Central memory CD8-positive, alpha-beta T cell (primary cell): ENCODE results near the gene TENM3.

Experiments used
- ATAC-seq: fragments of 150-1000 bp; cut with Tn5 transposase; replicated peaks from 2 replicates; pipeline ENCODE4 v1.10.0; 2022; ENCODE audit warnings: mild to moderate bottlenecking, moderate FRiP score, moderate number of reproducible peaks; ENCODE audit not compliant: poor library complexity, severe bottlenecking; ENCODE audit errors: extremely low read depth
- DNase-seq, 2 donors: peaks; one replicate each; pipeline ENCODE4 v3.0.0; 2021; ENCODE audit warnings: low spot score in 2 of 2
- H3K27ac Mint-ChIP-seq: one replicate; pipeline ENCODE4 v1.8.0; 2022; ENCODE audit warnings: low read depth, mild to moderate bottlenecking, moderate library complexity, mixed read lengths
- H3K27me3 Mint-ChIP-seq: one replicate; pipeline ENCODE4 v1.8.0; 2022; ENCODE audit warnings: mixed read lengths
- H3K36me3 Mint-ChIP-seq: one replicate; pipeline ENCODE4 v1.8.0; 2022; ENCODE audit warnings: mild to moderate bottlenecking, moderate library complexity, mixed read lengths; ENCODE audit not compliant: insufficient read depth
- H3K4me1 Mint-ChIP-seq: one replicate; pipeline ENCODE4 v1.8.0; 2022; ENCODE audit warnings: mixed read lengths
- H3K4me3 Mint-ChIP-seq: one replicate; pipeline ENCODE4 v1.8.0; 2022; ENCODE audit warnings: mild to moderate bottlenecking, moderate library complexity, mixed read lengths
- H3K9me3 Mint-ChIP-seq: one replicate; pipeline ENCODE4 v1.8.0; 2022; ENCODE audit warnings: mixed read lengths

TENM3 gene

DNA sequence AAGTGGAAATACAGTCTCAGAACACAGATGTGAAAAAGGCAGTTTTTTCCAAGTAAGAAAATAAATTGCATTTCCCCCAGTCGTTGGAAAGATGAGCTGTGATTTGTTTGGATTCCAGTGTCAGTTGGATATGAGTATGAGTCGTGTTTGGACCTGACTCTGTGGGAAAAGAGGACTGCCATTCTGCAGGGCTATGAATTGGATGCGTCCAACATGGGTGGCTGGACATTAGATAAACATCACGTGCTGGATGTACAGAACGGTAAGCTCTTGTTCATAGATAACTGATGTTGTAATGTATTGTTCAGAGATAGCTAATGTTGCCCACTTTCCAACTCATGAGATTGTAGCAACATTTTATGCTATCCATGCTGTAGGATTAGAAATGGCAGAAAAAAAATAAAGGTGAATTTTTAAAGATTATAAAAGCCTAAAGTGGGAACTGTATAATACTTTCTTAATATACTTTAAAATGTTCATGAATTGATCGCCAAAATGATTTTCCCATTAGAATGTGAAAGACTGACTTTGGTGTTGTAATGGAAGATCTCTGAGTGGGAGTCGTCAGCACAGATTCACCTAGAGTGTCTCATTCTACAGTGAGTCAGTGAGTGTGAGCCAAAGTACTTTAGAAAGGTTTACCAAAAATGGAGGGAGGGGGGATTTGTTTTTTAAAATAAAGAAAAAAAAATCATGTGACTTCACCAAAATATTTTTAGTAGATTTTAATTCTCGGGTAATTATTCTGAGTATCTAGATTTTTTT is 495.3 kb downstream of the TENM3 start:
- DNase-seq (no peak), ATAC-seq (no peak)
- Mint-ChIP-seq H3K9me3 (no peaks in the 10 kb centered on the region), H3K27me3 (no peaks in the 10 kb centered on the region), H3K27ac (no peak overlapping the region), H3K4me1 (no peaks in the 10 kb centered on the region), H3K4me3 (no peak overlapping the region), H3K36me3 (peaks cover 1% of the 10 kb centered on the region)

DNA sequence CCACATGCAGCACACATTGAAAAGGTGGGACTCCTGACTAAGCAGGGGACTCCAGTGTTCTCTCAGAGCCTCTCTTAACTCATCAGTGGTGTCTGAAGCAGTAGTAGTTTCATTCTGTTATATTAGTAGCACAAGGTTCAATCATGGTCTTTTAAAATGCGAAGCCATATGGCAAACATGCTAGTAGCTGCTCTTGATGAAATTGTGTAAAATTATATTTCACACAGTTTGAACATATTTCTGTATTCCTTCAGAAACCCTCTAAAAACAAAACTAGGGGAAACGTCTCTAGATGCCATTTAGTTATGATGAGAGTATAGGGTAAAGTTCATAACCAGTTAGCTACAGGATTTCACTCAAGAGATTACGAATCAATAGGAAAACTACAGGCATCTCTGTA is 497.1 kb downstream of the TENM3 start:
- Mint-ChIP-seq H3K27ac (no peak overlapping the region), H3K9me3 (no peaks in the 10 kb centered on the region), H3K4me3 (no peak overlapping the region), H3K36me3 (no peaks in the 10 kb centered on the region), H3K4me1 (no peaks in the 10 kb centered on the region), H3K27me3 (no peaks in the 10 kb centered on the region)
- ATAC-seq, result no peak
- DNase-seq, result no peak

- Mint-ChIP-seq H3K36me3 (no peaks in the 10 kb centered on the region), H3K4me3 (no peak overlapping the region), H3K4me1 (no peaks in the 10 kb centered on the region), H3K9me3 (peaks cover 2% of the 10 kb centered on the region), H3K27ac (no peak overlapping the region), H3K27me3 (no peaks in the 10 kb centered on the region)
- ATAC-seq (no peak), DNase-seq (no peak)
Measured at GRCh38 chr4:182741054-182741453, 497.9 kb downstream of the TENM3 start.

GRCh38 chr4:182741914-182742313 is 498.7 kb downstream of the TENM3 start:
- H3K9me3 Mint-ChIP-seq, result peaks cover 5% of the 10 kb centered on the region
- no peaks in the 10 kb centered on the region for H3K27me3 Mint-ChIP-seq
- H3K4me1 Mint-ChIP-seq, result no peaks in the 10 kb centered on the region
- ATAC-seq, result no peak
- no peak overlapping the region for H3K27ac Mint-ChIP-seq
- no peak overlapping the region for H3K4me3 Mint-ChIP-seq
- no peak for DNase-seq
- no peaks in the 10 kb centered on the region for H3K36me3 Mint-ChIP-seq

- Mint-ChIP-seq H3K4me1 (no peaks in the 10 kb centered on the region), H3K27ac (no peak overlapping the region), H3K27me3 (no peaks in the 10 kb centered on the region), H3K9me3 (peaks cover 5% of the 10 kb centered on the region), H3K36me3 (no peaks in the 10 kb centered on the region), H3K4me3 (no peak overlapping the region)
- ATAC-seq, result no peak
- no peak for DNase-seq
Measured at GRCh38 chr4:182743815-182744214, 500.6 kb downstream of the TENM3 start.

DNA sequence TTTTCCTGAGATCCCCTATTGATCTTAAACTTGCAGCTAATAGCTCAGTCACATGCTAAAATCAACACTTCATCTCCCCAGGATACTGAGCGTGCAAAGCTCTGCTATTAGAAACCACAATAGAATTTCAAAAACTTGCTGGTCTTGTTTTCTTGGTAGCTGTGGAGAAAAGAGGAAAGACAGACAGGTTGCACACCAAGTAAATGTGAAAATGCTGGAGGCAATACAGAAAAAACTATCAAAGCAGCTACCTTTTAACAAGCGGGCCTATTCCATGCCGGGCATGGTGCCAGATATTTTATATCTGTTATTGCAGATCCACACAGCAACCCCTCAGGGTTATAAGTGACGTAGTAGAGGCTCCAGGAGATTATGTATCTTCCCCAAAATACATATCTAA is 502.0 kb downstream of the TENM3 start:
- Mint-ChIP-seq H3K36me3 (no peaks in the 10 kb centered on the region), H3K4me1 (no peaks in the 10 kb centered on the region), H3K4me3 (no peak overlapping the region), H3K27ac (no peak overlapping the region), H3K27me3 (no peaks in the 10 kb centered on the region), H3K9me3 (peaks cover 5% of the 10 kb centered on the region)
- ATAC-seq (no peak), DNase-seq (no peak)

DNA sequence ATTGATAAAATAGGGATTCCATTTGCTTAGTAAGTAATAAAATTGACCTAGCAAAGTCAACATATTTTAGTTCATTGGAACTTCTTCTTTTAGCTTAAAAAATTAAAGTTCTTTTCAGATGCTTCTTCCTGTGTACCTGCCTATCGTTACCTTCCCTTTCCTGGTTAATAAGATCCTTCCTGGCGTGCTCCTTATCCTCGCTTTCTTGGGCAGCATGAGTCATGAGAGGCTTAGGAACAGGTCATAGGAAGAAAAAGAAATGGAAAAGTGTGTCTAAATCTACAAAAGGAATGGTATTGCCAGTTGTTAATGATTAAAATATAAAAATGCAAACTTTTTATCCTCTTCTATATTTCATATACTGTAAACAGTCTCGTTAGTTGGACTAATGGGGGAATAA is 503.7 kb downstream of the TENM3 start:
- DNase-seq, result no peak
- ATAC-seq, result no peak
- Mint-ChIP-seq H3K9me3 (peaks cover 5% of the 10 kb centered on the region), H3K27me3 (peaks cover 11% of the 10 kb centered on the region), H3K4me3 (no peak overlapping the region), H3K4me1 (no peaks in the 10 kb centered on the region), H3K36me3 (no peaks in the 10 kb centered on the region), H3K27ac (no peak overlapping the region)

DNA sequence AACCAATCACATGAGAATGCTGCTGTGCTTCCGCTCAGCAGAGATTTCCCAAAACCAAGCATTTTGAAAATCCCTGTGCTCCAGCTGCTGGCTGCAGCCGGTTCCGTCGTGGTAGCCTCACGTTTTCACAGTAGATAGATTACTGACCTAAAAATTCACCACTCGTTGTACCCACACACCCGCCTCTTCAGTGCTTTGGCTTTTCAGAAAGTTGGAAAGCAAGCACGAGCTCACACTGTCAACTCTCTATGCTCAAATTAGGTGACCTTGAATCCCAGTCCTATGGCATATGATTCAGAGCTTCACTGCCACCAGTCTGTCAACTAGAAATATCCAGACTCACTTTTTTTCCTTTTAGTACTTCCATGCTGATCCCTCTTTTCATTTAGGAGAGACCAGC is 505.1 kb downstream of the TENM3 start:
- H3K9me3 Mint-ChIP-seq, result peaks cover 5% of the 10 kb centered on the region
- no peaks in the 10 kb centered on the region for H3K4me1 Mint-ChIP-seq
- DNase-seq, result no peak
- no peaks in the 10 kb centered on the region for H3K36me3 Mint-ChIP-seq
- peaks cover 12% of the 10 kb centered on the region for H3K27me3 Mint-ChIP-seq
- H3K27ac Mint-ChIP-seq, result no peak overlapping the region
- H3K4me3 Mint-ChIP-seq, result no peak overlapping the region
- no peak for ATAC-seq

DNA sequence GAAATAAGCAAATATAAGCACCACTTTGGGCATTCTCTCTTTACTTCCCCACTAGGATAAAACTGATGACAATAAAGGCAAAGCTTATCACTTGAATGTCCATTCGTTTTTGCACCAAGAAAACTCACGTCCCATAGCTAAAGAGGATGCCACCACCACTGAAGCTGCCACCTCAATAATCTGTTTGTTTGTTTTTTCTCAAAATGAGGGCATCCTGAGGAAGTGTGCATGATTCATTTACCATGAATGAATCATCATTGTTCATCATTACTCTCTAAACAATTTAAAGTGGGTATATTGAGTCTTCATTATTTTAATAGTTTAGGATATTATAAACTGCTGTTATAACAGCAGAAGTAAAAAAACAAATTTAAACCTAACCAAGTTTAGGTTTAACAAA is 505.7 kb downstream of the TENM3 start:
- H3K4me3 Mint-ChIP-seq, result no peak overlapping the region
- ATAC-seq (no peak), DNase-seq (no peak)
- no peaks in the 10 kb centered on the region for H3K4me1 Mint-ChIP-seq
- peaks cover 12% of the 10 kb centered on the region for H3K27me3 Mint-ChIP-seq
- no peaks in the 10 kb centered on the region for H3K36me3 Mint-ChIP-seq
- H3K27ac Mint-ChIP-seq, result no peak overlapping the region
- peaks cover 5% of the 10 kb centered on the region for H3K9me3 Mint-ChIP-seq

DNA sequence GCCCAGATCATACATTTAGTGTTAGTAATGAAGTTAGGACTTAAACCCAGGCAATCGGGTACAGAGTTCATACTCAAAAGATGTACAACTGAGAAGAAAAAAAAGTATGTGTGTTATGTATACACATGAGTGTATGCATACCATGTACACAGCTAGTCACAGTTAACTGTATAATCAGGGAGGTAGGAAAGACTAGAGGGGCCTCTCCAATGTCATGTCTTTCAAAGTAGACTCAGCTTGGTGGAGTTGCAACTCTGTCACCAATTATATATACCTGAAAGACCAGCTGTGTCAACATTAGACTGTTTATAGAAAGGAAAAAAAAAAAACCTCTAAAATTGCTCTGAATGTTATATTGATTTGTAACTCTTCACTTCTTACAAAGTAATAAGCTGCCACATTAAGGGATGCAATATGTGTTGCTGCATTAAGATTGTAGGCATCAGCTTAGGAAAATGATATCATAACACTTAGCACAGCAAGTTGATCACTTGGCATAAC is 506.5 kb downstream of the TENM3 start:
- Mint-ChIP-seq H3K27ac (no peak overlapping the region), H3K27me3 (peaks cover 12% of the 10 kb centered on the region), H3K9me3 (peaks cover 5% of the 10 kb centered on the region), H3K4me3 (no peak overlapping the region), H3K36me3 (no peaks in the 10 kb centered on the region), H3K4me1 (no peaks in the 10 kb centered on the region)
- DNase-seq (no peak), ATAC-seq (no peak)

DNA sequence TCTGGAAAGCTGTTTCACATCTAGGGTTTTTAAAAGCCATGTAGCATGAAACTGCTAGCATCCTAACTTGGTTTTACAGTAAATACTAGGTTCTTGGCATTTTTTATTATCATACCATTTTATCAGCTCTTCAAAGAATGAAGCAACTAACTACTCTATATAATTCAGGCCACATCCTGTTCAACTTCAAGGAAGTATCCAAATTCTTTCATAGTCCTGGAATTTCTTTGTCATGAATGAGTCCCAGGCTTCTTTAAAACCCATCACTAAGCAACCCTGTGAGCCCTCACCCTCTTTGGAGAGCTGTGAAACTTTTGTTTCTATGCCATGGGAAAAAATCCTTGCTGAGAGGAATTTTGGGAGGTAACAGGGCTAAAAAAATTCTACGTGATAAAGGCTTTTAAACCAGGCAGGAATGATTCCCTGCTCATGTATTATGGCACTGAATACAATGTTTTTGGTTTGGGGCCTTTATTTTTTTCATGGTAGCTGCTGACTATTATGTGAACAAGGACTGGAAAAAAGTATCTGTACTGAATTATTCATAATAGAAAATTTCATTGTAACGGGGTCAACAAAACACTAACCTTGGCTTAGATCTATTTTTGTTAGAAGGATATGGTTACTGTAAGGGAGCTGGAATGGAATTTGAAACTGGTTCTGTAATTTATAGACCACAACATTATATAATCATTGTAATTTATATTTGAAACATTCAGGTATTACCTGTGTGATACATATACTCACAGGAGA is 509.1 kb downstream of the TENM3 start:
- ATAC-seq, result no peak
- Mint-ChIP-seq H3K27me3 (peaks cover 26% of the 10 kb centered on the region), H3K27ac (no peak overlapping the region), H3K4me3 (no peak overlapping the region), H3K9me3 (no peaks in the 10 kb centered on the region), H3K36me3 (no peaks in the 10 kb centered on the region), H3K4me1 (no peaks in the 10 kb centered on the region)
- DNase-seq, result no peak

DNA sequence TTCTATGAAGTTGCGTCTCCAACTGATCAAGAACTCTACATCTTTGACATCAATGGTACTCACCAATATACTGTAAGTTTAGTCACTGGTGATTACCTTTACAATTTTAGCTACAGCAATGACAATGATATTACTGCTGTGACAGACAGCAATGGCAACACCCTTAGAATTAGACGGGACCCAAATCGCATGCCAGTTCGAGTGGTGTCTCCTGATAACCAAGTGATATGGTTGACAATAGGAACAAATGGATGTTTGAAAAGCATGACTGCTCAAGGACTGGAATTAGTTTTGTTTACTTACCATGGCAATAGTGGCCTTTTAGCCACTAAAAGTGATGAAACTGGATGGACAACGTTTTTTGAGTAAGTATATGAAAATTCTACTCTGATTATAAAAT is 511.7 kb downstream of the TENM3 start:
- ATAC-seq (no peak), DNase-seq (no peak)
- Mint-ChIP-seq H3K4me3 (no peak overlapping the region), H3K4me1 (no peaks in the 10 kb centered on the region), H3K27me3 (peaks cover 33% of the 10 kb centered on the region), H3K9me3 (no peaks in the 10 kb centered on the region), H3K27ac (no peak overlapping the region), H3K36me3 (no peaks in the 10 kb centered on the region)

DNA sequence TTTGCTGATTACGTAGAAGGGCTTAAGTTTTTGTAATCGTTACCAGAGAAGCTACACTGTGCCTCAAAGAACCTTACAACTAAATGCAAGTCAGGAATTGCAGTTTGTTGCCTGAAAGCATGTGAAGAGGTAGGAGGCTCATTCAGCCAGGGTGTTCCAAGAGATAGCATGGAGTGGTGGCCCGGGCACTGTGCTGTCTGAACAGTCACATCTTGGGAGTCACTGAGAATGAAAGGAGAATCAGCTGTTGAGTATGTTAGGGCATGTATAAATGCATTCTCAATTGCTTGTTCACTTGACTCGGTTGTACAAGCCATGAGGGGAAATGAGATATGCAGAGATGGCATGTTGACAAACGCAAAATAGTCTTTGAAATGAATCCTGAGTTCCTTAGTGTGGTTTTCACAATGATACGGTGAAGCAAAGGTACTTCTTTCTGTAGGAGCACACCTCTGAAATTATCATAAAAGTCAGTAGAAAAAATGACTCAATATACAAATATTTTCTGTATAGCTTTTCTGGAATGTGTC is 513.0 kb downstream of the TENM3 start:
- no peak overlapping the region for H3K4me3 Mint-ChIP-seq
- no peaks in the 10 kb centered on the region for H3K9me3 Mint-ChIP-seq
- no peaks in the 10 kb centered on the region for H3K4me1 Mint-ChIP-seq
- no peak overlapping the region for H3K27ac Mint-ChIP-seq
- peaks cover 35% of the 10 kb centered on the region for H3K27me3 Mint-ChIP-seq
- ATAC-seq (no peak), DNase-seq (no peak)
- no peaks in the 10 kb centered on the region for H3K36me3 Mint-ChIP-seq
